ACHN (cell line): ENCODE data around the gene KIFC1.

Experiments
- DNase-seq: peaks from one replicate; pipeline ENCODE4 v3.0.0-alpha.2; 2015
- in situ Hi-C: cut with HindIII; loops from 2 replicates; pipeline ENCODE4 v1.10.0; 2017; ENCODE audit warnings: low sequenced_read_pairs, low pct_ligation_motif_present, low pct_unique_long_range_greater_than_20kb

Gene KIFC1

GRCh38 chr6:33420491-33421343 is 29.1 kb downstream of the KIFC1 start:
- DNase-seq, result no peak
- in situ Hi-C loops, result no loop called here

GRCh38 chr6:33421344-33421643 is 29.7 kb downstream of the KIFC1 start:
- in situ Hi-C loops, result no loop called here
- DNase-seq, result no peak

GRCh38 chr6:33423777-33424176 is 32.2 kb downstream of the KIFC1 start:
- in situ Hi-C loops, result no loop called here
- DNase-seq, result no peak

- no peak for DNase-seq
- in situ Hi-C loops, result no loop called here
Measured at GRCh38 chr6:33424855-33425667, 33.4 kb downstream of the KIFC1 start.

GRCh38 chr6:33425668-33426577 is 34.3 kb downstream of the KIFC1 start:
- DNase-seq, result peak; percentile 80
- in situ Hi-C loops, result no loop called here

GRCh38 chr6:33426590-33427511 is 35.2 kb downstream of the KIFC1 start:
- in situ Hi-C loops, result no loop called here
- no peak for DNase-seq

GRCh38 chr6:33427585-33428223 is 36.1 kb downstream of the KIFC1 start:
- no peak for DNase-seq
- in situ Hi-C loops, result no loop called here

- peak; percentile 29 for DNase-seq
Measured at GRCh38 chr6:33428224-33428965, 36.8 kb downstream of the KIFC1 start.

GRCh38 chr6:33428966-33429749 is 37.5 kb downstream of the KIFC1 start:
- in situ Hi-C loops, result no loop called here
- DNase-seq, result no peak

More at GRCh38 chr6:33428224-33428965, 36.8 kb downstream of the KIFC1 start:
- in situ Hi-C loops, result no loop called here

- in situ Hi-C loops, result no loop called here
- DNase-seq, result no peak
Measured at GRCh38 chr6:33429750-33430052, 38.1 kb downstream of the KIFC1 start.

- no peak for DNase-seq
- in situ Hi-C loops, result no loop called here
Measured at GRCh38 chr6:33430334-33430733, 38.7 kb downstream of the KIFC1 start.

GRCh38 chr6:33430991-33431879 is 39.6 kb downstream of the KIFC1 start:
- no peak for DNase-seq
- in situ Hi-C loops, result no loop called here

- no peak for DNase-seq
- in situ Hi-C loops, result no loop called here
Measured at GRCh38 chr6:33431880-33432541, 40.4 kb downstream of the KIFC1 start.

- no peak for DNase-seq
- in situ Hi-C loops, result no loop called here
Measured at GRCh38 chr6:33432546-33432945, 40.9 kb downstream of the KIFC1 start.

- DNase-seq, result no peak
- in situ Hi-C loops, result no loop called here
Measured at GRCh38 chr6:33433001-33433543, 41.4 kb downstream of the KIFC1 start.
